HG03064 (cell line): Measurements from ENCODE around the gene FBXO5.
A peak's percentile ranks its signal among the peaks of the same experiment; 100 is the strongest.
"Not testable (repeated sequence)": the region's sequence is repeated elsewhere in the genome, so short reads cannot be mapped to it uniquely, and the experiment has no call there.

Source experiments
- ATAC-seq: cut with Tn5 transposase; IDR thresholded peaks from one replicate; pipeline ENCODE4 v1.9.1; 2021; ENCODE audit warnings: low read depth; ENCODE audit not compliant: unreplicated experiment

The FBXO5 gene

DNA sequence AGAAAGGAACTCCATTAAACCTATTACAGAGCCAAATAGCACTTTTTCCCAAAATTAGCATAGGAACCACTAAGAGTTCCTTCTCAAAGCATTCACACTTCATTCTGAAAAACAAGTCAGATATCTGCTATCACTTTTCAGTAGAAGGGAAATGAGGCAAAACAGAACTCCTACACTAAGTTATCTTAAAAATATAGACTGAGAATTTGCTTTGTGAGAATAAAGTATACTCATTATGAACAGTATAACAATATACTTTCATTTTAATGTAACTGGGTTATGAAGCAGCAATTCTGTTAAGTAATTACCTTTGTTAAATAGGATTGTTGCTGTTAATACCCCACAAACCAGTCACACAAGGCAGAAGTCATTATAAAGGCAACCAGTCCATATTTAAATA lies 11.0 kb upstream of the FBXO5 start:
- ATAC-seq, result no peak

DNA sequence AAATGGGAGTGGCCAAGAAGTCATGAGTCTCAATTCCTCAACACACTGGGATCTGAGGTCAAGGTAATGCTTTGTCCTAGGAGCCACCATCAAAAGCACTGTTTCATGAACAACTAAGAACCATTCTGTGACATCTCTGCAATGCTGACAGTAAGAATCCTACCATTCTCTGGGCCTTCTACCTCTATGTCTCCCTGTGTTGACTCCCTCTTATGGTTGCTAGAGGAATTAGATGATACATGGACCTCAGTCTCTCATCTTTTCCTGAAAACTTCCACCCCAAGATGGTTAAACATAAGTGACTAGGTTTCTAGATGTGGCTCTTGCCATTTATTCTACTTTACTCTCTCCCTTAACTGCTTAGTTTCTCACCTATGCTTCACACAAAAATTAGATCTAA lies 10.6 kb upstream of the FBXO5 start:
- ATAC-seq, result no peak

DNA sequence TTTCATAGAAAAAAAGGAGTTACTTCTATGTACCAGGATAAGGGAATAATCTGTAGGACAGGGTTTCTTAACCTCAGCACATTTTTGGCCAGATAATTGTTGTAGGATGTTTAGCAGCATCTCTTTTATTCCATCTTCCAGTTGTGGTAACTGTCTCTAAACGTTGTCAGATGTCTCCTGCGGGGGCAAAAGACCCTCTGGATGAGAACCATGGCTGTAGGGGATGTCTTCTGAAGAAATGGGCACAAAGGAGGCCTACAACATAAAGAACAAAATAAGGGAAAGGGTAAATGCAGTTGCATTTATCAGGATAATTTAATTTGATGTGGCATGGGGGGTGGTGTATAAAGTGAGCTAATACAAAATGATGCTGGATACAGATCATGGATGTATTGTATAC lies 4.1 kb upstream of the FBXO5 start:
- ATAC-seq, result no peak

DNA sequence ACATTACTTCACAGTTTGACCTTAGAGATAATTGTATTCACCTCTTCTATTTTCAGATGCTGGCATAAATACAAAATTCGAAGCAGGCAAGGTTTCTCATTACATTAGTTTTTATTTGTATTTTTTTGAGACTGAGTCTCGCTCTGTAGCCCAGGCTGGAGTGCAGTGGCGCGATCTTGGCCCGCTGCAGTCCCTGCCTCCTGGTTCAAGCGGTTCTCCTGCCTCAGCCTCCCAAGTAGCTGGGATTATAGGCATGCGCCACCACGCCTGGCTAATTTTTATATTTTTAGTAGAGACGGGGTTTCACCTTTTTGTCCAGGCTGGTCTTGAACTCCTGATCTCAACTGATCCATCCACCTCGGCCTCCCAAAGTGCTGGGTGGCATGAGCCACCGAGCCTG lies 2.5 kb upstream of the FBXO5 start:
- ATAC-seq, result not testable (repeated sequence)

DNA sequence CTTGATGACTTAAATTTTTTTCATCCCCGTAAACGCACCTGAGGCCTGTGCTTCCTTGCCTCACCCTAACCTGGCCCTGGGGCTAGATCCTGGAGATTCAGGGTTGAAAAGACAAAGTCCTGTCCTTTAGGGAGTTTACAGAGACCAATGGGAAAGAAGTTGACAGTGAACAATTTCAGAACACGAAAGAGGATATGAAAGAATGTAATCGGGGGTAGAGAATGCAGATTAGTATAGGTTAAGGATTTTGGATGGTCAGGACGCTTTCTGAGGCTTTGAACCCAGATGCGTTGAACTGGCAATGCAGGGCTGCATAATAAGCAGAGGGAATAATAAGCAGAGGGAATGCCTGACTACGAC lies 1.7 kb upstream of the FBXO5 start:
- peak; percentile 31 for ATAC-seq

DNA sequence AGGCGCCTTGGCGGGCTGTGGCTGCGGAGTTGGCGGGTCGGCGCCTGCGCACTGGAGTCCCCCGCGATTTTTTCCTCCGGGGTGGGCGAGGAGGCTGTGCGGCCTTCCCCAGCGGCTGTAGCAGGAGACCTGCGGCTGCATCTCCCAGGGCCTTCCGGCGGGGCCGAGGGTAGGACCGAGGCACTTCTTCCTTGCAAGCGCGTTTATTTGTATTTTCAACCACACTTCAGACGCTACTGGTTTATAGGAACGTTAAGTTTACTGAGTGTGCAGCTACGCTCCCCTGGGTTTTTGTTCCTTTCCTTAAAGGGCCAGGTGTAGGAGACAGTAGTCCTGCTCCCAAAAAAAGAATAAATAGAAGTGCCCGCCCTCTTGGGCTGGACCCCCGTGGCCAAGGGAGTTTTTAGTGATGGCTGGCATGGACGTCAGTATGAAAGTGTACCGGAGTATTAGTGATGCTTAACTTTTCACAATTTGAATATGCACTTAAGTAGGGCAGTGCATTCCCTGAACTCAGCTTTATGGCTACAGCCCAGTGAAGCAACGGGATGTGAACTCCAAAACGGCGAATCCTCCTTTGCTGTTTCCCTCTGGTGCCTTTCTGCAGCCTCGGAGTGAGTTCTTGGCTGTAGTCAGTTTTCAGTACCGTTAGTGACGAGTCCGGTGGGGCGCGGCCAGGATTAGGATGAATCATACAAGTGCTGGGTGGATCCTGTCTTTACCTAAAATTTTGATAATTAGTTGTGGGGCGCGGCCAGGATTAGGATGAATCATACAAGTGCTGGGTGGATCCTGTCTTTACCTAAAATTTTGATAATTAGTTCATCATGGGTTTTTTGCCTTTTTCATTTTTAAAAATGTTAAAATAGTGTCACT lies 1.0 kb upstream of the FBXO5 start:
- peak; percentile 21 for ATAC-seq

DNA sequence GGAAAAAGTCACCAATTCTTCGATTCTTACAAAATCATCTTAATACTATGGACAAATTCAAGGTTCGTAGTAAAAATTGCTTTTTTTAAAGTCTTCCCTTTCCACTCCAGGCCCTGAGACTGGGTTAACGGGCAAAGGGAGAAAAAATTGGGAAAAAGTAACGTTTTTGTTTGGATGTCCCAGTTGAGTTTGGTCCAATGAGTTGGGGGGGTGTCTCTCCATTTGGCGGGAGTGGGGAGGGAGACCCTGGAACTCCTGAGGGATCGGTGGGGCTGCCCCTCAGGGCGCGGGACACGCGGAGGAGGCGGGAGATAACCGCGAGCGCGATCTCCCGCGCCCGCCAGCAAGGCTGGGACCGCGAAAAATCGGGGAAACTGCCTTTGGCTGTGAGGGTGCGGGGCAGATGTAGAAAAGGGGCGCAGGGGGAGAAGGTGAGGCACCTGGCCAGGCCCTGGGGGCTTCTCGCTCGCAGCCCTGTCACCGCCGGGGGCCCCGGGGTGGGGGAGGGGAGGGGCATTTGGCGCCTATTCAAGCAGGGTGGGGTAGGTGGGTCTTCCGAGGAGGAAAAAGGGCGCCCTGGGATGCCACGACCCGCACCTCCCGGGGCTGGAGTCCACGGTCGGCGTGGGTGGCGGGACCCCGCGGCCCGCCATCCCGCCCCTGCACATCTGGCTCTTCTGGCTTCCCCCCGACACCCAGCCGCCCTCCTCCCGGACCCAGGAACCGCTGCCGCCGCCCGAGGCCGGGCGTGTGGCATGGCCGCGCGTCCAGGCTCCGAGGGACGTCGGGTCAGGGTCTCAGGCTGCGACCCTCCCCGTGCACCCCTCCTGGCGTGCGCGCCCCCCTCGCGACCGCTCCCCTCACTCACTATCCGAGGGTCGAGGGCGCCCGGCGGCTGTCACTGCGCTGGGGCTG lies 595 bp downstream of the FBXO5 start:
- ATAC-seq, result peak; percentile 1

DNA sequence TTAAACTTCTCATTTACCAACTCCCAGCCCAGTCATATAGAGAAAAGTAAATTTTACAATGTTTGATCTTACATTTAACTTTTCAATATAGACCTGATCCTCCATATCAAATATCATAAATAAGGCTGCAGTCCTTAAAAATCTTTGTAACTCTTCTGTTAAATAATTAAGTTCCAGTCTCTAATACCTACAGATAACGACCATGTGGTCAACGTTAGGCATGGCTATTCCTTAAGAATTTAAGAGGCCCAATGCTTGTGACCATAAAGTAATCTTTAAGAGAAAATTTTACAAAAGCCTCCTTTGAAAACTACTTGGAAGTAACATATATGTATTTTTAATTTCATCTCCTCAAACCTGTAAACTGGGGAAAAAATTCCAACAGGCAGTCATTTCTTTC lies 1.6 kb downstream of the FBXO5 start:
- no peak for ATAC-seq

DNA sequence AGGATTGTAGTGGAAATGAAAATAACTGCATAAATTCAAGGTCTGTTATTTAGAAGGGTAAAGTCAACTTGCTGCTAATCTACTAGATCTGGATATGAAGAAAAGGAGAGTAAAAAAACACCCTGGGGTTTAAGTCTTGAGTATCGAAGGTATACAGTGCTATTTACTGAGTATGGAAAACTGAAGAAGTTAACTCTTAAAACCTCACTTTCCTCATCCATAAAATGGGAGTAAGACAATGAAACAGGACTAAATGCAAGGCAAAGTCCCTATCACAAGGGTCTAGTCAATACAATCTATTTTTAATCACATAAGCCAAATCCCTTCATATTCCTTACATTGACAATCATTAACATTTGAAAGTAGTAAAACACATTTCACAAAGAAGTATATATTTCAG lies 2.2 kb downstream of the FBXO5 start:
- no peak for ATAC-seq

DNA sequence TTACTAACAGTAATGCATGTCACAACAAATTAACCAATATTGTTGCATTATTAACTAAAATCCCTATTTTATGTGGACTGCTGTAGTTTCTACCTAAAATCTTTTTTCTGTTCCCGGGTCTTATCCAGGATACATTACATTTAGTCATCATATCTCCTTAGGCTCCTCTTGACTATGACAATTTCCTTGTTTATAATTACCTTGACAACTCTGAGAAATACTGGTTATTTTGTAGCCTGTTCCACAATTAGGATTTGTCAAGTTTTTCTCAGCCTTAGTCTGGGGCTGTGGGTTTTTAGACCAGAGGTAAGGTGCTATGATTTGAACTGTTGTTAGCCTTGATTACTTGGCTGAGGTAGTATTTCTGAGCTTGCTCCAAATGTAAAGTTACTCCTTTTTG lies 3.7 kb downstream of the FBXO5 start:
- no peak for ATAC-seq

DNA sequence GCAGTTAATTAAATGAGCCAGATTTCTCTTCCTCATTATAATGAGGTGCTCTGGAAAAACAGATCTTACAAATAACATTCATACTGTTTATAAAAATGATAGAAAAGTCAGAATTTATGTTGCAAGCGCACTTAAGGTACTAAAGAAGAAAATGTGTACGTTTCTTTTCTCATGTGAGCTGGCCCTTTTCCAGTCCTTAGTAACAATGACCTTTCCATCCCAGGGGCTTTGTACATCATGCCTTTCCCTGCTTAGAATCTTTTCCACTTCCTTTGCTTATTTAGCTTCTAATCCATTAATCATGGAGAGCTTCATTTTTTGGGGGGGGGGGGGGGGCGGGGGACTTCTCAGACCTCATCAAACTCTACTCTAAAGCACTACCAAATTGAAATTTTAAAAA lies 4.8 kb downstream of the FBXO5 start:
- no peak for ATAC-seq

DNA sequence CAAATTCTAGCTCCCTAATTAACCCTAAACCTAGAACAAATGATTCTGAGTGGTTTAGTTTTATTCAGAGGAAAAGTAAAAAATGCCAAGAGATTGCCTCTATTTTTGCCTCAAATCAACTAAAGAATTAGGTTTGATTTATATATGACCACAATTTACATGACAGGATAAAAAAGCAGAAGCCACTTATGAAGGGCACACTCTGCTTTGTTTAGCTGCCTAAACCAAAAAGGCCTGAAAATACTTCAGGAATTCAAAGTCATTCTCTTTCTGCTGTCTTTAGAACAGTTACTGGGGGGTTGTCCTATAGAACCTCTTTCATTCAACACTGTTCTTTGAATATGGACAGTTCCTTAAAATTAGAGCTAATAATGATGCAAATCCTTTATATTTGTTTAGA lies 5.3 kb downstream of the FBXO5 start:
- ATAC-seq, result no peak

DNA sequence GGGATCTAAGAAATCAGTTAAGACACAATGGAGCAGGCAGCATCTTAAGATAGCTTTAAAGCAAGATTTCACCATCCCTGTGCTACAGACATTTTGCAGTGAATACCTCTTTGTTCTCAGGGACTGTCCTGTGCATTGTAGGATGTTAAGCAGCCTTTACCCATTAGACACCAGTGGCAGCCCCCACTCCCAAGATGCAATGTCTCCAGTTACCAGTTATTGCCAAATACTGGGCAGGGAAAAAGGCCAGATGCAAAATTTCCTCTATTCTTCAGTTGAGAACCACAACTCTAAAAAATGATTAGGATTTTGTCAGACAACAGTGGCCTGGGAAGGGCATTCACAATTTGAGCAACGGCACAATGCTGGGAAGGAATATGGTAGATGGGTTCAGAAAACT lies 6.1 kb downstream of the FBXO5 start:
- no peak for ATAC-seq

DNA sequence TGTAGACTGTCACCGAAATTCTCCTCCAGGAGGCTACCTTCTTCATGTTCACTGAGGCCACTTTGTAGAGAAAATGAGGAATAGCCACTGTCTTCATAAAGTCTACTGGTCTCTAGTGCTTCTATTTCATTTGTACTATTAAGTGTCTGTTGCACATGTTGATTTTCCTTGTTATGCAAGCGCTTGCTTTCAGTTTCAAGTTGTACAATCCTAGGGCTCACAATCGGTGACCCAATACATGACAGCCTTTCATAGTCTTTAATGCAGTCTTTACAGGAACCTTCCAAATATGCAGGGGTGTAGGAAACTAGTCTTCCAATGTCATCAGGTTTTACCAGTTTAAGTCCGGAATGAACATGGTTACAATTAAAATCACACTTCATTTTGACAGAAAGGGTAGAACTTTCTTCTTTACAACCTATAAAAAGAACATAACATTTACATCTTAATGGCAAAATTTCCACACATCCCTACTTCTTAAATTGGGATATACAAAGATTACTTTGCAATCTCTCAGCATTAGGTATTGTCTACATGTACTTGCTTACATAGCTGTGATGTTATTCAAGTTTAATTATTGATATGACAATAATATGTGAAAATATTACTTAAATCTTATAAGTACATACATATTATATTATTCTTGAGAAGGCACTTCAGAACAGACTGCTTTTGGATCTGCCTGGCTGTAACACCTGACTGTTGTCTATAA lies 7.5 kb downstream of the FBXO5 start:
- ATAC-seq, result no peak

DNA sequence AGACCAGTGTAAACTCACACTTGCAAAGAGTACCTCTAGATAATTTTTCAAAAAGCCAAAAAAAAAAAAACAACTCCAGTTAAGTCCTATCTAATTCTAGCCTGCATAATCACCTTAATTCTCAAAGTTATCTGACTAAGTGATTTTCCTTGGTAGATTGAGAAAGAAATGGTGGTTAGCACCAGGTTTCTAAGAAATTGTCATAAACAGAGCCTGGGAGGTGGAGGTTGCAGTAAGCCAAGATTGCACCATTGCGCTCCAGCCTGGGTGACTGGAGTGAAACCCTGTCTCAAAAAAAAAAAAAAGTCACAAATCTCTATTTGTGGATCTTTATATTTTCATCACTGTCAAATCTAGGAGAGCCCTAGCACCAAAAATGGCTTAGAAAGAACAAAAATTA lies 8.9 kb downstream of the FBXO5 start:
- no peak for ATAC-seq

DNA sequence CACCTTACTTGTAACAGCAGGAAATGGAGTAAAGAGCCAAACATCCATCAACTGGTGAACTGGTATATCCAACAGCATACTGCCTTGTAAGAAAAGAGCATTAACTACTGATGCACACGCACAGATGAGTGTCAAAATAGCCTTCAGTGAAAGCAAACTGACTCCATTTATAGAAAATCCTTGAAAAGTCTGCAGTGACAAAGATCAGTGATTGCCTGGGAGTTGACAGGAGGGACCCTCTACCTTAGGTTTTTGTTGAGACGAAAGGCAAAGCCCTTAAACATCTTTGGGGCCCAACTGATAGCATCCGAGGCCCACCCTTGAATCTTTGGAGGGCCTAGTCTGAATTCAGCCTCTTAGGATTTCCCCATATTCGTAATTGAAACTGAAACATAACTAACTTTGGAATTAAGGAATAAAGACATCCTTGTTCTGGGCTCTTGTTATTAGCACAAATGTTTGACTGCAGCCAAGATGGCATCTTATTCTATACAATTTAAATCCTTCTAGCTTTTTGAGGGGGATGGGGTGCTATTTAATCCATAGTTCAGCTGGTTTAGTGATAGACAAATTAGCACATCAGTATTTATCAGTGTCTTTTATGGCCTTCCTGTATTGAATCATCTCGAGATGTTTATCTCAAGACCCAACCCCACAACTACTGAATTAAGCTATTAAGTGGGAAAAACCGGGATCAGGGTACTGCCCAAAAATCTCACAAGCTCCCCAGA lies 13.0 kb downstream of the FBXO5 start:
- no peak for ATAC-seq

DNA sequence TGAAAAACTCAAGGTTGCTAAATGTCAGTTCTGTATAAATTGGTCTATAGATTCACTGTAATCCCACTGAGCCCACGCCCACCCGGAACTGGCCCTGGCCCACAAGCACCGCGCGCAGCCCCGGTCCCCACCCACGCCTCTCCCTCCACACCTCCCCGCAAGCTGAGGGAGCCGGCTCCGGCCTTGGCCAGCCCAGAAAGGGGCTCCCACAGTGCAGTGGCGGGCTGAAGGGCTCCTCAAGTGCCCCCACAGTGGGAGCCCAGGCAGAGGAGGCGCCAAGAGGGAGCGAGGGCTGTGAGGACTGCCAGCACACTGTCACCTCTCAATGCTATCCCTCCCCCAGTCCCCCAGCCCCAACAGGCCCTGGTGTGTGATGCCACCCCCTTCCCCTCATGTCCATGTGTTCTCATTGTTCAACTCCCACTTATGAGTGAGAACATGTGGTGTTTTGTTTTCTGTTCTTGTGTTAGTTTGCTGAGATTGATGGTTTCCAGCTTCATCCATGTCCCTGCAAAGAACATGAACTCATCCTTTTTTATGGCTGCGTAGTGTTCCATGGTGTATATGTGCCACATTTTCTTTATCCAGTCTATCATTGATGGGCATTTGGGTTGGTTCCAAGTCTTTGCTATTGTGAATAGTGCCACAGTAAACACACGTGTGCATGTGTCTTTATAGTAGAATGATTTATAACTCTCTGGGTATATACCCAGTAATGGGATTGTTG lies 16.5 kb downstream of the FBXO5 start:
- not testable (repeated sequence) for ATAC-seq

DNA sequence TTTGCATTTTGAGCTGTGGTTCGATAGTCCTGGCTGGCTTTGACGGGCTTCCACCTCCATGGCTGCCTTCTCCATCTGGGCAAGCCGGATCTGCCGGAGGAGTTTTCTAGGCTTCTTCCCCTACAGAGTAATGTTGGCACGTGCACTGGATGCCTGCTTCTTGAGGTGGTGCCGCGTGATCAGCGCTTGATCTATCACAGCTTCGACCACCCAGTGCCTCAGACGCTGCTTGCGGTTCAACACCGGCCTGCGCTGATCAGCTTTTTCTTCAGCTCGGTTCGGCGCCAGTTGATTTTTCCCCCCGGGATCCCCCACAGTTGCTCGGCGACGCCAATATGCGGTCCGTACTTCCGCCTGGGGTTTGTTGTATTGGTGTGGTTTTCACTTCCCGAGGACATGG lies 23.5 kb downstream of the FBXO5 start:
- ATAC-seq, result no peak

DNA sequence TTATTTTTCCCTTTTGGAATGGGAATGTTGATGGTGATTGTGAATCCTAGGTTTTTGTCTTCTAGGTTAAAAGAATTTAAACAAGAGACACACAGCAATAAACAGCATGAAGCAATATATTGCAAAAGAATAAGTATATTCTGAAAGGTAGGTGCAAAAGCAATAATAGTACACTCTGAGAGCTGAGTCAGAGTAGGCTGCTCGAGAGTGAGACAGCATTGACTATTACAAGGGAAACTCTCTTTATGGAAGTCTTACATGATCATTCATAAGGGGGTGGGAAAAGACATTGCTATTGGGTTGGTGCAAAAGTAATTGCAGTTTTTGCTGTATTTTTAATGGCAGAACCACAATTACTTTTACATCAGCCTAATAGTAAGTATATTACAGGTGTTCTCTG lies 25.0 kb downstream of the FBXO5 start:
- ATAC-seq, result no peak

DNA sequence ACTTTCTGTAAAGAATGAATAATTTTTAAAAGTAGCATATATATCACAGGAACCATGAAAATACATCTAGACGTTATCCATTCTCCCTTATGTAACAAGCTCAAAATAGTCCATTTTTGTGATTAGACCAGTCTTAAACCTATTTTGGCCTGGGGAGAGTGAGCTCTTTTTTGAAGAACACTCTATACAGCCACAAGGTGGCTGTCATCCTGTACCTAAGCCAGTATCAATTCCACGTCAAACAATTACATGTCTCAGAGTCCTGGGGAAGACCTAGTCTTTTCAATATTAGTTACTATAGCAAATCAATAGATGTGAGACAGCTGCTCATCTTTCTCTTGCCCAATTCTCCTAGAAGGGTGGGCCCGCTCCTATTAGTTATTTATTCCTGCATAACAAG lies 28.4 kb downstream of the FBXO5 start:
- ATAC-seq, result no peak
